ENCODE data around the gene TEX52. TPM values are rescaled to one million over a fixed set of nuclear protein-coding genes. Genes with fewer than 3 reads are reported as not detected.

Gene TEX52
- polyA plus RNA-seq, 3 donors, result not detected

- no peak for TF ChIP-seq CTCF (IDR thresholded peaks at IDR 0.05)
- H3K36me3 ChIP-seq (replicated peaks in 1 of 2; ENCODE audit: control insufficient read depth in 1 of 2, insufficient read depth in 2 of 2, low read length in 2 of 2), result peaks cover 20 to 39% of the 10 kb centered on the region in 2 donors
- H3K4me3 Mint-ChIP-seq, result no peak overlapping the region
- H3K4me3 ChIP-seq (replicated peaks in 1 of 3; ENCODE audit: low read depth in 2 of 3, low read length in 3 of 3), result no peak overlapping the region
- no peaks in the 10 kb centered on the region for H3K4me1 ChIP-seq (ENCODE audit: control insufficient read depth in 1 of 2, insufficient read depth in 2 of 2, low read length in 2 of 2)
- intact Hi-C loops (cut with micrococcal nuclease), result loop anchor here (10.0 kb wide), 3 partner anchors 89 to 189 kb away; no protein-coding TSS in a partner anchor
- H3K4me1 Mint-ChIP-seq, result peaks cover 4% of the 10 kb centered on the region
- no peaks in the 10 kb centered on the region for H4K20me1 ChIP-seq (ENCODE audit: insufficient read depth, low read length)
- peaks cover 0 to 2% (median 0%) of the 10 kb centered on the region in 7 donors for H3K9me3 Mint-ChIP-seq
- DNase-seq, result no peak
- H3K9me3 ChIP-seq (replicated peaks in 1 of 2; ENCODE audit: control insufficient read depth in 1 of 2, insufficient read depth in 1 of 2, low read length in 2 of 2), result no peaks in the 10 kb centered on the region
- no peaks in the 10 kb centered on the region for H3K27me3 ChIP-seq (ENCODE audit: control insufficient read depth in 2 of 2, insufficient read depth in 2 of 2, low read length in 2 of 2)
- no peak overlapping the region for H3K4me2 ChIP-seq (replicated peaks; ENCODE audit: extremely low read depth, low read length, poor library complexity, severe bottlenecking)
- peaks cover 0 to 2% (median 1%) of the 10 kb centered on the region in 3 donors for H3K27me3 Mint-ChIP-seq (ENCODE audit: low read depth in 3 of 3)
- no peak overlapping the region for H3K27ac ChIP-seq (ENCODE audit: low read depth in 1 of 2, low read length in 2 of 2)
- H3K27ac Mint-ChIP-seq, result no peak overlapping the region
- no peak overlapping the region for H3K9ac ChIP-seq (ENCODE audit: insufficient read depth, low read length, poor library complexity, severe bottlenecking)
- no peak overlapping the region for H2AFZ ChIP-seq (ENCODE audit: insufficient read depth, low read depth, low read length, poor library complexity, severe bottlenecking)
- WGBS (ENCODE audit: insufficient coverage), result 84% methylated on average over 6 of the region's 7 CpGs
- H3K79me2 ChIP-seq (ENCODE audit: insufficient read depth, low read length), result no peaks in the 10 kb centered on the region
- peaks cover 33 to 48% of the 10 kb centered on the region in 2 donors for H3K36me3 Mint-ChIP-seq
These were observed 1.3 kb downstream of the TEX52 start for GRCh38 chr12:2855546-2855945.

DNA sequence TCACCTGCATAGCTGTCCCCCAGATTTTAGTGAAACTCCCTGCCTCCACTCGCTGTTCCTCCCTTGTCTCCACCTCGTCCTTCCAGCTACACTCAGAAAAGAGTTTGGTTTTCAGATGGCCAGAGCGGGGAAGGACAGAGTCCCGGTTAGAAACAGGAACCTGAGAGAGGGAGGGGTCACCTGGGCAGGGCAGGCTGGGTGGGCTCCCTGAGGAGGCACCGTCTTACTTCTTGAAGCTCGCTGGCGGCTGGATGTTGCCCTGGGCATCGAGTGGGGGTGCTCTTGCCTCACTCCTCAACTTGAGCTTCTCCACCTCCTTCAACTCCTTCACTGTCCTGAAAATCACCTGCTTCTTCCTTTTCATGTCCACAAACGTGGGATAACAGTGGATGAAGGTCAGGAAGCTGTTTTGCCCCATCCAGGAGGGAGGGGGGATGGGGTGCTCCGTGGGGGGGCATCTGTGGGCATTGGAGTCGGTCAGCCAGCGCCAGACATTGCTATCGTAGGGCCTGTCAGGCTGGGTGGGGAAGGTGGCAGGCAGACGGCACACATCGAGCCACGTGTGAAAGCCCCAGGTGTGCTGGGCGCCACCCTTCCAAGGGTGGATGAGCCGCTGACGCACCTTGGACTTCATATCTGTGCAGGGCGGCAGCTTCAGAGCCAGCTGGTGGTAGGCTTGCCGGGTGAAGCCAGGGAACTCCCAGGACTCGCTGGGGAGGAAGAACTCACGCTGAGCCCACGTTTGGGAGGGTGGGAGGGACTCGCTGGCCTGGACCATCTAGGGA, 2.0 kb downstream of the TEX52 start:
- WGBS (ENCODE audit: insufficient coverage), result 94% methylated on average over 16 of the region's 25 CpGs
- Mint-ChIP-seq H3K9me3 (peaks cover 0 to 2% (median 0%) of the 10 kb centered on the region in 7 donors), H3K27me3 (ENCODE audit: low read depth in 3 of 3) (peaks cover 0 to 2% (median 1%) of the 10 kb centered on the region in 3 donors), H3K4me1 (peaks cover 4% of the 10 kb centered on the region), H3K36me3 (peaks cover 28 to 47% of the 10 kb centered on the region in 2 donors), H3K4me3 (no peak overlapping the region), H3K27ac (no peak overlapping the region)
- intact Hi-C loops (cut with micrococcal nuclease), result loop anchor here (10.0 kb wide), 3 partner anchors 90 to 190 kb away; no protein-coding TSS in a partner anchor
- DNase-seq, result no peak
- no peaks in the 10 kb centered on the region for H3K27me3 ChIP-seq (ENCODE audit: control insufficient read depth in 2 of 2, insufficient read depth in 2 of 2, low read length in 2 of 2)
- no peak overlapping the region for H3K4me2 ChIP-seq (replicated peaks; ENCODE audit: extremely low read depth, low read length, poor library complexity, severe bottlenecking)
- no peak overlapping the region for H3K9ac ChIP-seq (ENCODE audit: insufficient read depth, low read length, poor library complexity, severe bottlenecking)
- no peak for TF ChIP-seq CTCF (IDR thresholded peaks at IDR 0.05)
- no peaks in the 10 kb centered on the region for H3K79me2 ChIP-seq (ENCODE audit: insufficient read depth, low read length)
- H3K36me3 ChIP-seq (replicated peaks in 1 of 2; ENCODE audit: control insufficient read depth in 1 of 2, insufficient read depth in 2 of 2, low read length in 2 of 2), result peaks cover 20 to 32% of the 10 kb centered on the region in 2 donors
- H3K27ac ChIP-seq (ENCODE audit: low read depth in 1 of 2, low read length in 2 of 2), result no peak overlapping the region
- no peak overlapping the region for H3K4me3 ChIP-seq (replicated peaks in 1 of 3; ENCODE audit: low read depth in 2 of 3, low read length in 3 of 3)
- no peaks in the 10 kb centered on the region for H3K4me1 ChIP-seq (ENCODE audit: control insufficient read depth in 1 of 2, insufficient read depth in 2 of 2, low read length in 2 of 2)
- no peaks in the 10 kb centered on the region for H4K20me1 ChIP-seq (ENCODE audit: insufficient read depth, low read length)
- no peak overlapping the region for H2AFZ ChIP-seq (ENCODE audit: insufficient read depth, low read depth, low read length, poor library complexity, severe bottlenecking)
- H3K9me3 ChIP-seq (replicated peaks in 1 of 2; ENCODE audit: control insufficient read depth in 1 of 2, insufficient read depth in 1 of 2, low read length in 2 of 2), result no peaks in the 10 kb centered on the region
